Stimulated activated CD8-positive, alpha-beta memory T cell treated with anti-CD3 and anti-CD28 coated beads, Interleukin-2, amount 100 ng/mL, for 1 hour (primary cell): ENCODE results near the gene TCHHL1.

Experiments used
- DNase-seq, 2 donors: peaks; one replicate each; pipeline ENCODE4 v3.0.0-alpha.2; 2020; ENCODE audit warnings: low read depth in 2 of 2

TCHHL1 gene

GRCh38 chr1:152089014-152089674, at the start of gene TCHHL1:
Gene TCHHL1, minus strand, starts transcription at chr1:152089064. Its CDS starts 921 bp downstream, at chr1:152088143.
- no peak for DNase-seq

GRCh38 chr1:152137215-152137614, 48.4 kb upstream of the TCHHL1 start:
- no peak for DNase-seq

- no peak for DNase-seq
Measured at GRCh38 chr1:152130186-152130585, 41.3 kb upstream of the TCHHL1 start.

GRCh38 chr1:152127673-152128072, 38.8 kb upstream of the TCHHL1 start:
- no peak for DNase-seq

- DNase-seq = no peak
Measured at GRCh38 chr1:152125834-152126443, 37.1 kb upstream of the TCHHL1 start.

GRCh38 chr1:152118915-152119314, 30.1 kb upstream of the TCHHL1 start:
- DNase-seq = no peak

- DNase-seq = no peak
Measured at GRCh38 chr1:152115344-152115743, 26.5 kb upstream of the TCHHL1 start, which contains the start of gene TCHH. Gene TCHH, minus strand, starts transcription at chr1:152115444. Its CDS starts 1,364 bp downstream, at chr1:152114080.

GRCh38 chr1:152112885-152113432, 24.1 kb upstream of the TCHHL1 start:
- DNase-seq = no peak

GRCh38 chr1:152112101-152112884, 23.4 kb upstream of the TCHHL1 start:
- DNase-seq = no peak

- DNase-seq = no peak
Measured at GRCh38 chr1:152111515-152111968, 22.7 kb upstream of the TCHHL1 start.

- DNase-seq = no peak
Measured at GRCh38 chr1:152110860-152111514, 22.1 kb upstream of the TCHHL1 start.

- no peak for DNase-seq
Measured at GRCh38 chr1:152110365-152110859, 21.5 kb upstream of the TCHHL1 start.

GRCh38 chr1:152109998-152110294, 21.1 kb upstream of the TCHHL1 start:
- no peak for DNase-seq

- no peak for DNase-seq
Measured at GRCh38 chr1:152109231-152109997, 20.6 kb upstream of the TCHHL1 start.

GRCh38 chr1:152108882-152109222, 20.0 kb upstream of the TCHHL1 start:
- DNase-seq = no peak

- no peak for DNase-seq
Measured at GRCh38 chr1:152107984-152108881, 19.4 kb upstream of the TCHHL1 start.

- no peak for DNase-seq
Measured at GRCh38 chr1:152107031-152107983, 18.4 kb upstream of the TCHHL1 start.

GRCh38 chr1:152104854-152105253, 16.0 kb upstream of the TCHHL1 start:
- DNase-seq = no peak

- DNase-seq = no peak
Measured at GRCh38 chr1:152096931-152097330, 8.1 kb upstream of the TCHHL1 start.
